ENCODE measurements around the gene USP17L28. TPM values are rescaled to one million over a fixed set of nuclear protein-coding genes. Genes with fewer than 3 reads are reported as not detected.
"Not testable (repeated sequence)": the region's sequence is repeated elsewhere in the genome, so short reads cannot be mapped to it uniquely, and the experiment has no call there.

Gene USP17L28
- polyA plus RNA-seq (2013): not detected in 2 replicates

- not testable (repeated sequence) for H3K4me2 ChIP-seq (ENCODE audit: low read length); H3K4me1 ChIP-seq (ENCODE audit: control insufficient read depth in 1 of 2, insufficient read depth in 2 of 2, low read length in 2 of 2); H3K14ac ChIP-seq (ENCODE audit: low read length); H3K9me3 ChIP-seq (ENCODE audit: insufficient read depth, low read depth, low read length); H2BK12ac ChIP-seq (ENCODE audit: low read length); H3K79me1 ChIP-seq (ENCODE audit: low read length); H3K36me3 ChIP-seq (ENCODE audit: control insufficient read depth in 1 of 2, insufficient read depth in 2 of 2, low read length in 2 of 2); H4K8ac ChIP-seq (ENCODE audit: low read depth, low read length); H3K4ac ChIP-seq (ENCODE audit: low read depth, low read length); H2BK120ac ChIP-seq (ENCODE audit: insufficient read depth, low read length, poor library complexity); H3K79me2 ChIP-seq (ENCODE audit: control insufficient read depth, insufficient read depth, low read length, poor library complexity); H2AFZ ChIP-seq (ENCODE audit: insufficient read depth, low read length, poor library complexity); H3K18ac ChIP-seq (ENCODE audit: low read length); H3K23ac ChIP-seq (ENCODE audit: low read length); H4K12ac ChIP-seq (ENCODE audit: low read depth, low read length); H2BK5ac ChIP-seq (ENCODE audit: low read depth, low read length, poor library complexity); H3K4me3 ChIP-seq (ENCODE audit: low read depth, low read length); H3K27ac ChIP-seq (ENCODE audit: low read depth, low read length); H2AK5ac ChIP-seq (ENCODE audit: low read length); H3K27me3 ChIP-seq (ENCODE audit: insufficient read depth, low read length); H3K9ac ChIP-seq (ENCODE audit: low read length); DNase-seq; H4K91ac ChIP-seq (ENCODE audit: low read depth, low read length)
- no CpG with 5 or more reads among the region's 15 CpGs for WGBS (ENCODE audit: extremely low coverage, insufficient coverage, insufficient read length)
Measured at GRCh38 chr4:9348593-9348992, at the start of gene USP17L28. Gene USP17L28, plus strand, starts transcription at chr4:9348893. Its CDS starts 0 bp downstream, at chr4:9348893.

GRCh38 chr4:9324191-9324590, 24.5 kb upstream of the USP17L28 start:
- not testable (repeated sequence) for H3K27me3 ChIP-seq (ENCODE audit: insufficient read depth, low read length); H2BK120ac ChIP-seq (ENCODE audit: insufficient read depth, low read length, poor library complexity); H4K91ac ChIP-seq (ENCODE audit: low read depth, low read length); H2BK5ac ChIP-seq (ENCODE audit: low read depth, low read length, poor library complexity); DNase-seq; H3K4me1 ChIP-seq (ENCODE audit: control insufficient read depth in 1 of 2, insufficient read depth in 2 of 2, low read length in 2 of 2); H3K79me1 ChIP-seq (ENCODE audit: low read length); H2AK5ac ChIP-seq (ENCODE audit: low read length); H3K79me2 ChIP-seq (ENCODE audit: control insufficient read depth, insufficient read depth, low read length, poor library complexity); H3K9me3 ChIP-seq (ENCODE audit: insufficient read depth, low read depth, low read length); H3K27ac ChIP-seq (ENCODE audit: low read depth, low read length); H3K23ac ChIP-seq (ENCODE audit: low read length); H3K18ac ChIP-seq (ENCODE audit: low read length); H4K12ac ChIP-seq (ENCODE audit: low read depth, low read length); H4K8ac ChIP-seq (ENCODE audit: low read depth, low read length); H2BK12ac ChIP-seq (ENCODE audit: low read length); H3K4me3 ChIP-seq (ENCODE audit: low read depth, low read length); H2AFZ ChIP-seq (ENCODE audit: insufficient read depth, low read length, poor library complexity); H3K4ac ChIP-seq (ENCODE audit: low read depth, low read length); H3K4me2 ChIP-seq (ENCODE audit: low read length); H3K36me3 ChIP-seq (ENCODE audit: control insufficient read depth in 1 of 2, insufficient read depth in 2 of 2, low read length in 2 of 2); H3K14ac ChIP-seq (ENCODE audit: low read length); H3K9ac ChIP-seq (ENCODE audit: low read length)
- WGBS (ENCODE audit: extremely low coverage, insufficient coverage, insufficient read length): no CpG with 5 or more reads among the region's 13 CpGs

- not testable (repeated sequence) for H3K79me1 ChIP-seq (ENCODE audit: low read length); H2BK120ac ChIP-seq (ENCODE audit: insufficient read depth, low read length, poor library complexity)
- no CpG with 5 or more reads among the region's 15 CpGs for WGBS (ENCODE audit: extremely low coverage, insufficient coverage, insufficient read length)
Measured at GRCh38 chr4:9324865-9325264, 23.8 kb upstream of the USP17L28 start, which contains the start of gene USP17L24. Gene USP17L24, plus strand, starts transcription at chr4:9325165. Its CDS starts 0 bp downstream, at chr4:9325165.

GRCh38 chr4:9329611-9330010, 19.1 kb upstream of the USP17L28 start, which contains the start of gene USP17L25:
Gene USP17L25, plus strand, starts transcription at chr4:9329911. Its CDS starts 0 bp downstream, at chr4:9329911.
- not testable (repeated sequence) for H3K27me3 ChIP-seq (ENCODE audit: insufficient read depth, low read length); H3K4me1 ChIP-seq (ENCODE audit: control insufficient read depth in 1 of 2, insufficient read depth in 2 of 2, low read length in 2 of 2); DNase-seq; H3K36me3 ChIP-seq (ENCODE audit: control insufficient read depth in 1 of 2, insufficient read depth in 2 of 2, low read length in 2 of 2); H3K23ac ChIP-seq (ENCODE audit: low read length); H2BK120ac ChIP-seq (ENCODE audit: insufficient read depth, low read length, poor library complexity); H3K9me3 ChIP-seq (ENCODE audit: insufficient read depth, low read depth, low read length); H2BK12ac ChIP-seq (ENCODE audit: low read length); H3K4me2 ChIP-seq (ENCODE audit: low read length); H3K79me1 ChIP-seq (ENCODE audit: low read length); H2AK5ac ChIP-seq (ENCODE audit: low read length); H3K9ac ChIP-seq (ENCODE audit: low read length); H4K8ac ChIP-seq (ENCODE audit: low read depth, low read length); H4K91ac ChIP-seq (ENCODE audit: low read depth, low read length); H3K4ac ChIP-seq (ENCODE audit: low read depth, low read length); H3K79me2 ChIP-seq (ENCODE audit: control insufficient read depth, insufficient read depth, low read length, poor library complexity); H3K18ac ChIP-seq (ENCODE audit: low read length); H2AFZ ChIP-seq (ENCODE audit: insufficient read depth, low read length, poor library complexity); H3K27ac ChIP-seq (ENCODE audit: low read depth, low read length); H2BK5ac ChIP-seq (ENCODE audit: low read depth, low read length, poor library complexity); H4K12ac ChIP-seq (ENCODE audit: low read depth, low read length); H3K4me3 ChIP-seq (ENCODE audit: low read depth, low read length); H3K14ac ChIP-seq (ENCODE audit: low read length)
- no CpG with 5 or more reads among the region's 15 CpGs for WGBS (ENCODE audit: extremely low coverage, insufficient coverage, insufficient read length)

More at GRCh38 chr4:9324865-9325264, 23.8 kb upstream of the USP17L28 start, which contains the start of gene USP17L24:
- H3K9me3 ChIP-seq (ENCODE audit: insufficient read depth, low read depth, low read length); H3K4me2 ChIP-seq (ENCODE audit: low read length); H3K4me3 ChIP-seq (ENCODE audit: low read depth, low read length); H2BK12ac ChIP-seq (ENCODE audit: low read length); H2AFZ ChIP-seq (ENCODE audit: insufficient read depth, low read length, poor library complexity); H4K91ac ChIP-seq (ENCODE audit: low read depth, low read length); H3K79me2 ChIP-seq (ENCODE audit: control insufficient read depth, insufficient read depth, low read length, poor library complexity); H3K9ac ChIP-seq (ENCODE audit: low read length); H3K36me3 ChIP-seq (ENCODE audit: control insufficient read depth in 1 of 2, insufficient read depth in 2 of 2, low read length in 2 of 2); H4K8ac ChIP-seq (ENCODE audit: low read depth, low read length); H3K23ac ChIP-seq (ENCODE audit: low read length); H3K4ac ChIP-seq (ENCODE audit: low read depth, low read length); H3K14ac ChIP-seq (ENCODE audit: low read length); H3K18ac ChIP-seq (ENCODE audit: low read length); H2AK5ac ChIP-seq (ENCODE audit: low read length); H3K4me1 ChIP-seq (ENCODE audit: control insufficient read depth in 1 of 2, insufficient read depth in 2 of 2, low read length in 2 of 2); H3K27me3 ChIP-seq (ENCODE audit: insufficient read depth, low read length); DNase-seq; H2BK5ac ChIP-seq (ENCODE audit: low read depth, low read length, poor library complexity); H3K27ac ChIP-seq (ENCODE audit: low read depth, low read length); H4K12ac ChIP-seq (ENCODE audit: low read depth, low read length): not testable (repeated sequence)
